Measurements from ENCODE around the gene CES2. TPM values are rescaled to one million over a fixed set of nuclear protein-coding genes. Genes with fewer than 3 reads are reported as not detected.

The CES2 gene
- total and polyA plus RNA-seq, 10 donors, result 8.0 to 48.1 (median 32.1) TPM

- no peaks in the 10 kb centered on the region for H3K9me3 ChIP-seq
- H3K36me3 ChIP-seq, result peaks cover 0 to 35% (median 31%) of the 10 kb centered on the region in 6 donors
- H3K4me3 ChIP-seq, result no peak overlapping the region
- H3K27me3 ChIP-seq (replicated peaks in 1 of 7), result peaks cover 0 to 33% (median 17%) of the 10 kb centered on the region in 7 donors
- intact Hi-C loops (cut with DNase I; ENCODE audit: low total_unique reads), result no loop called here
- peaks cover 5 to 28% (median 21%) of the 10 kb centered on the region in 6 donors for H3K4me1 ChIP-seq
- H3K27ac ChIP-seq, result no peak overlapping the region
- WGBS, 5 donors, result 81 to 90% (median 84%) methylated on average over 4 of the region's 4 CpGs
- TF ChIP-seq POLR2A (IDR thresholded peaks at IDR 0.05) (no peak), POLR2AphosphoS5 (IDR thresholded peaks at IDR 0.05) (no peak)
- TF ChIP-seq, protein P1, sequence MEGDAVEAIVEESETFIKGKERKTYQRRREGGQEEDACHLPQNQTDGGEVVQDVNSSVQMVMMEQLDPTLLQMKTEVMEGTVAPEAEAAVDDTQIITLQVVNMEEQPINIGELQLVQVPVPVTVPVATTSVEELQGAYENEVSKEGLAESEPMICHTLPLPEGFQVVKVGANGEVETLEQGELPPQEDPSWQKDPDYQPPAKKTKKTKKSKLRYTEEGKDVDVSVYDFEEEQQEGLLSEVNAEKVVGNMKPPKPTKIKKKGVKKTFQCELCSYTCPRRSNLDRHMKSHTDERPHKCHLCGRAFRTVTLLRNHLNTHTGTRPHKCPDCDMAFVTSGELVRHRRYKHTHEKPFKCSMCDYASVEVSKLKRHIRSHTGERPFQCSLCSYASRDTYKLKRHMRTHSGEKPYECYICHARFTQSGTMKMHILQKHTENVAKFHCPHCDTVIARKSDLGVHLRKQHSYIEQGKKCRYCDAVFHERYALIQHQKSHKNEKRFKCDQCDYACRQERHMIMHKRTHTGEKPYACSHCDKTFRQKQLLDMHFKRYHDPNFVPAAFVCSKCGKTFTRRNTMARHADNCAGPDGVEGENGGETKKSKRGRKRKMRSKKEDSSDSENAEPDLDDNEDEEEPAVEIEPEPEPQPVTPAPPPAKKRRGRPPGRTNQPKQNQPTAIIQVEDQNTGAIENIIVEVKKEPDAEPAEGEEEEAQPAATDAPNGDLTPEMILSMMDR (IDR thresholded peaks at IDR 0.05 in 8 of 11, conservative IDR thresholded peaks at IDR 0.05 in 3 of 11), result no peak
- no peak for DNase-seq
Measured at GRCh38 chr16:66945939-66946338, 10.6 kb downstream of the CES2 start.

GRCh38 chr16:66946541-66946940 lies 11.2 kb downstream of the CES2 start:
- peaks cover 0 to 39% (median 17%) of the 10 kb centered on the region in 7 donors for H3K27me3 ChIP-seq (replicated peaks in 1 of 7)
- peaks cover 0 to 29% (median 25%) of the 10 kb centered on the region in 6 donors for H3K36me3 ChIP-seq
- intact Hi-C loops (cut with DNase I; ENCODE audit: low total_unique reads), result no loop called here
- WGBS, 5 donors, result 69 to 85% (median 77%) methylated on average over 7 of the region's 7 CpGs
- H3K27ac ChIP-seq, result no peak overlapping the region
- no peak for TF ChIP-seq POLR2A (IDR thresholded peaks at IDR 0.05)
- TF ChIP-seq, protein P1 (IDR thresholded peaks at IDR 0.05 in 8 of 11, conservative IDR thresholded peaks at IDR 0.05 in 3 of 11), result no peak
- TF ChIP-seq POLR2AphosphoS5 (IDR thresholded peaks at IDR 0.05), result no peak
- H3K4me3 ChIP-seq, result no peak overlapping the region
- H3K9me3 ChIP-seq, result peaks cover 0 to 5% (median 0%) of the 10 kb centered on the region in 8 donors
- peaks cover 5 to 28% (median 21%) of the 10 kb centered on the region in 6 donors for H3K4me1 ChIP-seq
- no peak for DNase-seq

- H3K4me3 ChIP-seq, result no peak overlapping the region
- TF ChIP-seq POLR2AphosphoS5 (IDR thresholded peaks at IDR 0.05) (no peak), POLR2A (IDR thresholded peaks at IDR 0.05) (no peak)
- TF ChIP-seq, protein P1 (IDR thresholded peaks at IDR 0.05 in 8 of 11, conservative IDR thresholded peaks at IDR 0.05 in 3 of 11), result no peak
- WGBS, 5 donors, result 32 to 45% (median 39%) methylated on average over 5 of the region's 5 CpGs
- no peak for DNase-seq
- no peak overlapping the region for H3K27ac ChIP-seq
- H3K36me3 ChIP-seq, result peaks cover 0 to 25% (median 21%) of the 10 kb centered on the region in 6 donors
- peaks cover 5 to 28% (median 21%) of the 10 kb centered on the region in 6 donors for H3K4me1 ChIP-seq
- intact Hi-C loops (cut with DNase I; ENCODE audit: low total_unique reads), result no loop called here
- H3K27me3 ChIP-seq (replicated peaks in 1 of 7), result peaks cover 0 to 43% (median 17%) of the 10 kb centered on the region in 7 donors
- H3K9me3 ChIP-seq, result peaks cover 0 to 5% (median 0%) of the 10 kb centered on the region in 8 donors
Measured at GRCh38 chr16:66946974-66947301, 11.6 kb downstream of the CES2 start.

DNA sequence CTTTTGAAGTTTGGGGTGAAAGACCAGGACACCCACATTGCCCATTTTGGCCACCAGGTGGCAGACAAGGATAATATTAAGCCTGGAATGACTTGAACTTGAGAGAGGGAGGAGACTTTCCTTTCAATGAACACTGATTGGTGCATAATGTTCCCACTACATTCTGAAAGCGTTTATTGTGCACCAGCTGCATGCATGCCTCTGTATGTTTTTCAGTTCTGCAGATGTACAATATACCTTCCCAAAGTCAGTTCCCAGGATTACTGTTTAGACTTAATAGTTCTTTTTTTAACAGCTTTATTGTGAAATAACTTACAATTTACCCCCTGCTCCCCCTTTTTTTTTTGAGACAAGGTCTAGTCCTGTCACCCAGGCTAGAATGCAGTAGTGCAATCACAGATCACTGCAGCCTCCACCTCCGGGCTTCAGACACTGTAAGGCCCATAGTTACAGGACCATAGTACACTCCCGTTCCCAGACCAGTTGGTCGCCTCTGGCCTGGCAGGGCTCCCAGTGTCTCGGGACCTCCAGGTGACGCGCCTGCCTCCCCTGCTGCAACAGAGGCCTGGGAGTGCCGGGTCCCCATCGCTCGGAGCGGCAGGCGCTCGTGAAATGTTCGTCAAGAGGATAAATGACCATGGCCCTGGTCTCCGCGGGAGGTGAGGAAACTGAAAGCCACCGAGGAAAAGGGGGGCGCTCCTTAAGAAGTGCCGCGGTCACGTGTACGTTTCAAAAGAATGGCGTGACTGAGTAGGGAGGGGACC lies 12.2 kb downstream of the CES2 start:
- Histone ChIP-seq H3K27ac (no peak overlapping the region), H3K4me1 (peaks cover 5 to 28% (median 21%) of the 10 kb centered on the region in 6 donors), H3K9me3 (peaks cover 0 to 5% (median 0%) of the 10 kb centered on the region in 8 donors), H3K36me3 (peaks cover 0 to 20% (median 16%) of the 10 kb centered on the region in 6 donors), H3K4me3 (peak overlapping the region; percentile 33 to 70 (median 46)), H3K27me3 (replicated peaks in 1 of 7) (peaks cover 0 to 49% (median 17%) of the 10 kb centered on the region in 7 donors)
- DNase-seq, result peak; percentile 86
- TF ChIP-seq POLR2AphosphoS5 (IDR thresholded peaks at IDR 0.05), result peak in 1 of 3 donors; percentile 41
- TF ChIP-seq, protein P1 (IDR thresholded peaks at IDR 0.05 in 8 of 11, conservative IDR thresholded peaks at IDR 0.05 in 3 of 11), result peak; percentile 87 to 97 (median 94)
- TF ChIP-seq POLR2A (IDR thresholded peaks at IDR 0.05), result no peak
- intact Hi-C loops (cut with DNase I; ENCODE audit: low total_unique reads), result no loop called here
- 0 to 1% (median 0%) methylated on average over 9 to 23 of the region's 23 CpGs for WGBS, 5 donors
